ENCODE results near the gene RGL1. TPM values are rescaled to one million over a fixed set of nuclear protein-coding genes. Genes with fewer than 3 reads are reported as not detected.

RGL1 gene
- total RNA-seq, 4 donors from 2014 or later, result 31.5 to 51.5 (median 37.5) TPM

- no peak overlapping the region for H3K27ac ChIP-seq (replicated peaks in 1 of 4)
- H3K27me3 ChIP-seq, result no peaks in the 10 kb centered on the region
- 69% methylated on average over 2 of the region's 2 CpGs for WGBS
- H3K4me3 ChIP-seq, result no peak overlapping the region
- TF ChIP-seq, protein P1, sequence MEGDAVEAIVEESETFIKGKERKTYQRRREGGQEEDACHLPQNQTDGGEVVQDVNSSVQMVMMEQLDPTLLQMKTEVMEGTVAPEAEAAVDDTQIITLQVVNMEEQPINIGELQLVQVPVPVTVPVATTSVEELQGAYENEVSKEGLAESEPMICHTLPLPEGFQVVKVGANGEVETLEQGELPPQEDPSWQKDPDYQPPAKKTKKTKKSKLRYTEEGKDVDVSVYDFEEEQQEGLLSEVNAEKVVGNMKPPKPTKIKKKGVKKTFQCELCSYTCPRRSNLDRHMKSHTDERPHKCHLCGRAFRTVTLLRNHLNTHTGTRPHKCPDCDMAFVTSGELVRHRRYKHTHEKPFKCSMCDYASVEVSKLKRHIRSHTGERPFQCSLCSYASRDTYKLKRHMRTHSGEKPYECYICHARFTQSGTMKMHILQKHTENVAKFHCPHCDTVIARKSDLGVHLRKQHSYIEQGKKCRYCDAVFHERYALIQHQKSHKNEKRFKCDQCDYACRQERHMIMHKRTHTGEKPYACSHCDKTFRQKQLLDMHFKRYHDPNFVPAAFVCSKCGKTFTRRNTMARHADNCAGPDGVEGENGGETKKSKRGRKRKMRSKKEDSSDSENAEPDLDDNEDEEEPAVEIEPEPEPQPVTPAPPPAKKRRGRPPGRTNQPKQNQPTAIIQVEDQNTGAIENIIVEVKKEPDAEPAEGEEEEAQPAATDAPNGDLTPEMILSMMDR (IDR thresholded peaks at IDR 0.05), result no peak
- TF ChIP-seq EP300 (IDR thresholded peaks at IDR 0.05) (no peak), POLR2A (IDR thresholded peaks at IDR 0.05; ENCODE audit: low read depth) (no peak), POLR2AphosphoS5 (IDR thresholded peaks at IDR 0.05) (no peak)
- H3K9me3 ChIP-seq, result no peaks in the 10 kb centered on the region
- intact Hi-C loops (cut with DNase I), result no loop called here
- no peak for DNase-seq (ENCODE audit: extremely low spot score)
- H3K36me3 ChIP-seq, result no peaks in the 10 kb centered on the region
- peaks cover 22 to 67% (median 55%) of the 10 kb centered on the region in 4 donors for H3K4me1 ChIP-seq
These were observed 33.3 kb downstream of the RGL1 start for GRCh38 chr1:183838221-183838620.

- WGBS, result 100% methylated on average over 1 of the region's 1 CpG
- Histone ChIP-seq H3K4me1 (peaks cover 23 to 63% (median 57%) of the 10 kb centered on the region in 4 donors), H3K4me3 (no peak overlapping the region), H3K27me3 (no peaks in the 10 kb centered on the region), H3K9me3 (no peaks in the 10 kb centered on the region), H3K36me3 (no peaks in the 10 kb centered on the region), H3K27ac (replicated peaks in 1 of 4) (no peak overlapping the region)
- intact Hi-C loops (cut with DNase I), result no loop called here
- TF ChIP-seq POLR2AphosphoS5 (IDR thresholded peaks at IDR 0.05), result no peak
- no peak for DNase-seq (ENCODE audit: extremely low spot score)
These were observed 35.2 kb downstream of the RGL1 start for GRCh38 chr1:183840140-183840539.

DNA sequence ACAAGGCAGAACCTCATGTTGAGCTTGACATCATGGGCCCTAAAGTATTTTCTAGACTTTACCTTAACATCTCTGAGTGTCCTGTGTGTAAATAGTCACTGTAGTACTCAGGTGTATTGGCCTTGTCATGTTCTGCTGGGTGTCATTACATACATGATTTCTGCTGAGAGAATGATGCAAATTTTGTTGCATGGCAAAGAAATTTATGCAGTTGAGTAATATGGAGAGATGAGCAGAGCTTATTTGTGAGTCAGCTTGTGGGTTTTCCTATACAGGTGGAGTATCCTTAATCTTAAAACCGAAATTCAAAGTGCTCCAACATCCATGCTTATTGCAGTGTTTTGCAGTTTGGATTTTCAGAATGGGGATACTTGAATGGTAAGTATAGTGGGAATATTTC, 36.6 kb downstream of the RGL1 start:
- TF ChIP-seq POLR2AphosphoS5 (IDR thresholded peaks at IDR 0.05) (no peak), EP300 (IDR thresholded peaks at IDR 0.05) (no peak), POLR2A (IDR thresholded peaks at IDR 0.05; ENCODE audit: low read depth) (no peak)
- TF ChIP-seq, protein P1 (IDR thresholded peaks at IDR 0.05), result no peak
- WGBS, result 0% methylated on average over 1 of the region's 1 CpG
- no peaks in the 10 kb centered on the region for H3K9me3 ChIP-seq
- H3K4me3 ChIP-seq, result no peak overlapping the region
- H3K27me3 ChIP-seq, result no peaks in the 10 kb centered on the region
- DNase-seq (ENCODE audit: extremely low spot score), result no peak
- intact Hi-C loops (cut with DNase I), result no loop called here
- H3K4me1 ChIP-seq, result peaks cover 22 to 56% (median 51%) of the 10 kb centered on the region in 4 donors
- H3K36me3 ChIP-seq, result no peaks in the 10 kb centered on the region
- peak overlapping the region; percentile 56 to 78 (median 62) for H3K27ac ChIP-seq (replicated peaks in 1 of 4)

GRCh38 chr1:183841950-183842794, 37.3 kb downstream of the RGL1 start:
- peak; percentile 36 to 43 for TF ChIP-seq POLR2AphosphoS5 (IDR thresholded peaks at IDR 0.05)
- TF ChIP-seq EP300 (IDR thresholded peaks at IDR 0.05), result no peak
- TF ChIP-seq POLR2A (IDR thresholded peaks at IDR 0.05; ENCODE audit: low read depth), result no peak
- TF ChIP-seq, protein P1 (IDR thresholded peaks at IDR 0.05), result no peak
- peaks cover 22 to 50% (median 45%) of the 10 kb centered on the region in 4 donors for H3K4me1 ChIP-seq
- peak overlapping the region; percentile 56 to 78 (median 62) for H3K27ac ChIP-seq (replicated peaks in 1 of 4)
- intact Hi-C loops (cut with DNase I), result no loop called here
- H3K36me3 ChIP-seq, result no peaks in the 10 kb centered on the region
- no peaks in the 10 kb centered on the region for H3K27me3 ChIP-seq
- H3K4me3 ChIP-seq, result peak overlapping the region; percentile 10 to 32 (median 28)
- 23% methylated on average over 9 of the region's 9 CpGs for WGBS
- no peaks in the 10 kb centered on the region for H3K9me3 ChIP-seq
- no peak for DNase-seq (ENCODE audit: extremely low spot score)

GRCh38 chr1:183842795-183843144, 37.9 kb downstream of the RGL1 start:
- peaks cover 22 to 44% (median 41%) of the 10 kb centered on the region in 4 donors for H3K4me1 ChIP-seq
- 19% methylated on average over 2 of the region's 2 CpGs for WGBS
- H3K27me3 ChIP-seq, result no peaks in the 10 kb centered on the region
- TF ChIP-seq POLR2A (IDR thresholded peaks at IDR 0.05; ENCODE audit: low read depth) (no peak), POLR2AphosphoS5 (IDR thresholded peaks at IDR 0.05) (no peak), EP300 (IDR thresholded peaks at IDR 0.05) (no peak)
- TF ChIP-seq, protein P1 (IDR thresholded peaks at IDR 0.05), result no peak
- H3K36me3 ChIP-seq, result peaks cover 0 to 4% (median 0%) of the 10 kb centered on the region in 4 donors
- no peaks in the 10 kb centered on the region for H3K9me3 ChIP-seq
- no peak for DNase-seq (ENCODE audit: extremely low spot score)
- peak overlapping the region; percentile 10 to 32 (median 28) for H3K4me3 ChIP-seq
- H3K27ac ChIP-seq (replicated peaks in 1 of 4), result peak overlapping the region; percentile 56 to 78 (median 62)
- intact Hi-C loops (cut with DNase I), result no loop called here

Data from esophagus muscularis mucosa (tissue), 4 donors.